ENCODE data around the gene PRR36.

PRR36 gene

GRCh38 chr19:7844951-7845350 lies 29.2 kb downstream of the PRR36 start:
- no peak for DNase-seq (ENCODE audit: low spot score)

- no peak for DNase-seq (ENCODE audit: low spot score)
Observed at GRCh38 chr19:7844405-7844804, 29.8 kb downstream of the PRR36 start.

GRCh38 chr19:7843521-7843920 lies 30.7 kb downstream of the PRR36 start:
- DNase-seq (ENCODE audit: low spot score), result no peak

- no peak for DNase-seq (ENCODE audit: low spot score)
Observed at GRCh38 chr19:7842661-7843294, 31.4 kb downstream of the PRR36 start.

- DNase-seq (ENCODE audit: low spot score), result no peak
Observed at GRCh38 chr19:7841751-7842660, 32.2 kb downstream of the PRR36 start.

- DNase-seq (ENCODE audit: low spot score), result no peak
Observed at GRCh38 chr19:7840629-7841028, 33.6 kb downstream of the PRR36 start.

- no peak for DNase-seq (ENCODE audit: low spot score)
Observed at GRCh38 chr19:7839476-7839875, 34.7 kb downstream of the PRR36 start.

- DNase-seq (ENCODE audit: low spot score), result no peak
Observed at GRCh38 chr19:7833225-7834099, 40.7 kb downstream of the PRR36 start.

- no peak for DNase-seq (ENCODE audit: low spot score)
Observed at GRCh38 chr19:7832781-7833180, 41.4 kb downstream of the PRR36 start.

GRCh38 chr19:7832009-7832408 lies 42.2 kb downstream of the PRR36 start:
- no peak for DNase-seq (ENCODE audit: low spot score)

- DNase-seq (ENCODE audit: low spot score), result no peak
Observed at GRCh38 chr19:7831452-7831851, 42.7 kb downstream of the PRR36 start.

- no peak for DNase-seq (ENCODE audit: low spot score)
Observed at GRCh38 chr19:7830823-7831222, 43.4 kb downstream of the PRR36 start.

- DNase-seq (ENCODE audit: low spot score), result no peak
Observed at GRCh38 chr19:7830272-7830771, 43.9 kb downstream of the PRR36 start.

- peak; percentile 99 for DNase-seq (ENCODE audit: low spot score)
Observed at GRCh38 chr19:7829561-7830271, 44.5 kb downstream of the PRR36 start, which contains the start of gene EVI5L. EVI5L (plus strand) TSS chr19:7830218; CDS start chr19:7846543, 16,325 bp downstream.

- DNase-seq (ENCODE audit: low spot score), result no peak
Observed at GRCh38 chr19:7829166-7829520, 45.0 kb downstream of the PRR36 start.

- DNase-seq (ENCODE audit: low spot score), result no peak
Observed at GRCh38 chr19:7823686-7824301, 50.4 kb downstream of the PRR36 start.

- no peak for DNase-seq (ENCODE audit: low spot score)
Observed at GRCh38 chr19:7822910-7823515, 51.2 kb downstream of the PRR36 start.

GRCh38 chr19:7820588-7820987 lies 53.6 kb downstream of the PRR36 start:
- DNase-seq (ENCODE audit: low spot score), result no peak

- no peak for DNase-seq (ENCODE audit: low spot score)
Observed at GRCh38 chr19:7819337-7819736, 54.9 kb downstream of the PRR36 start.

- DNase-seq (ENCODE audit: low spot score), result no peak
Observed at GRCh38 chr19:7818806-7819205, 55.4 kb downstream of the PRR36 start.

Data from CD4-positive, alpha-beta T cell treated with Interleukin-6 at 100 ng/mL for 8 hours (primary cell).